Epithelial cell of esophagus (primary cell): ENCODE data around the gene RBFOX1.

ENCODE experiments used
- DNase-seq: peaks from one replicate; pipeline ENCODE4 v3.0.0; 2010; ENCODE audit warnings: low read depth
- H3K4me3 ChIP-seq: 2 replicates; pipeline ENCODE4 v1.5.1; 2011; ENCODE audit warnings: mild to moderate bottlenecking, low read length, control low read depth
- TF ChIP-seq, protein P1 (sequence below): IDR thresholded peaks from 2 replicates; pipeline ENCODE4 v1.5.1; 2011; ENCODE audit warnings: low read depth, mild to moderate bottlenecking, low read length, control low read depth, inconsistent platforms; ENCODE audit not compliant: insufficient read depth; ENCODE audit errors: missing control alignments

RBFOX1 gene

DNA sequence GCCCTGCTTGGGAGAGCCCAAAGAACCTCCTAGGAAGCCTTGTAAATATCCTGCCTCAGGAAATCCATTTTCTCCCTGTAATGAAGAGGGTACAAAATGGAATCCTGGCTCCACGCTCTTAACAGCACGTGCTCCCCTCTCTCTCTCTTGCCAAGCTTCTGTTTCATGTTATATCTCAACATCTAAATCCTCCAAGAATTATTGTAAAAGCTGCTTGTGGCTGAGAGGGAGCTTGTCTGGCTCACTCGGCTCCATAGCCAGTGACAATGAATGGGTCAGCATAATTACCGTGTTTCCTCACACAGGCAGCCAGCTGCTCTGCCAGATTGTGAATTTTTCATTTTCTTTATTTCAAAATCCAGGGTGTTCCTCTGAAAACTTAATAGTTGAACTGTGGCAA lies 317.8 kb downstream of the RBFOX1 start:
- TF ChIP-seq, protein P1, sequence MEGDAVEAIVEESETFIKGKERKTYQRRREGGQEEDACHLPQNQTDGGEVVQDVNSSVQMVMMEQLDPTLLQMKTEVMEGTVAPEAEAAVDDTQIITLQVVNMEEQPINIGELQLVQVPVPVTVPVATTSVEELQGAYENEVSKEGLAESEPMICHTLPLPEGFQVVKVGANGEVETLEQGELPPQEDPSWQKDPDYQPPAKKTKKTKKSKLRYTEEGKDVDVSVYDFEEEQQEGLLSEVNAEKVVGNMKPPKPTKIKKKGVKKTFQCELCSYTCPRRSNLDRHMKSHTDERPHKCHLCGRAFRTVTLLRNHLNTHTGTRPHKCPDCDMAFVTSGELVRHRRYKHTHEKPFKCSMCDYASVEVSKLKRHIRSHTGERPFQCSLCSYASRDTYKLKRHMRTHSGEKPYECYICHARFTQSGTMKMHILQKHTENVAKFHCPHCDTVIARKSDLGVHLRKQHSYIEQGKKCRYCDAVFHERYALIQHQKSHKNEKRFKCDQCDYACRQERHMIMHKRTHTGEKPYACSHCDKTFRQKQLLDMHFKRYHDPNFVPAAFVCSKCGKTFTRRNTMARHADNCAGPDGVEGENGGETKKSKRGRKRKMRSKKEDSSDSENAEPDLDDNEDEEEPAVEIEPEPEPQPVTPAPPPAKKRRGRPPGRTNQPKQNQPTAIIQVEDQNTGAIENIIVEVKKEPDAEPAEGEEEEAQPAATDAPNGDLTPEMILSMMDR, result no peak
- DNase-seq, result no peak
- H3K4me3 ChIP-seq, result no peak overlapping the region

- DNase-seq, result no peak
- H3K4me3 ChIP-seq, result no peak overlapping the region
- TF ChIP-seq, protein P1, result no peak
Measured at GRCh38 chr16:7651803-7652570, 319.3 kb downstream of the RBFOX1 start.

DNA sequence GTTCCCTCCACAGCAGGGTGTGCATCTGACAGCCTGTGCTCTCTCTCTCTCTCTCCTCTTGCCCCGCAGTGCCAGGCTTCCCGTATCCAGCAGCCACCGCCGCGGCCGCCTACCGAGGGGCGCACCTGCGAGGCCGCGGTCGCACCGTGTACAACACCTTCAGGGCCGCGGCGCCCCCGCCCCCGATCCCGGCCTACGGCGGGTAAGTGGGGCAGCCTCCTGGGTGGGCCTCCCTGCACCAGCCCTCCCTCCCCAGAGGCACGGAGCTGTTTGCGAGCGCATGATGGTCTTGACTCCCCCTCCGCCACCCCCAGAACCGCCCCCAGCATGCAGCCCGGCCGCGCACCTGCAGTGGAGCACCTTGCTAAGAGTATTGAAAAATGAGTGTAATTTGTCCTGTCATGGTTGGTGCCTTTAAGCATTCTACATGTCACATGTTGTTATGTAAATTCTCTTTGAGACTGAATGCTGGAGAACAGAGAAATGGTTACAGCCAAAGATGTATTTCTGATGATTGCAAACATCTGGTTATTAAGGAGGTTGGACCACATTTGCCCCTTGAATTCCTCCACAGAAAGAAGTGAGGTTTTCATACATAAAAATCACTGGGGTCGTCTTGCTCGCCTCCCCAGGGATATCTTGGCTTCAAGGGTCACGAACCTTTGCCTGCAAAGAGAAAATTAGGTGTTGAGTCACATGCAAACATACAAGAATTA lies 321.3 kb downstream of the RBFOX1 start:
- no peak for DNase-seq
- H3K4me3 ChIP-seq, result no peak overlapping the region
- TF ChIP-seq, protein P1, result no peak

DNA sequence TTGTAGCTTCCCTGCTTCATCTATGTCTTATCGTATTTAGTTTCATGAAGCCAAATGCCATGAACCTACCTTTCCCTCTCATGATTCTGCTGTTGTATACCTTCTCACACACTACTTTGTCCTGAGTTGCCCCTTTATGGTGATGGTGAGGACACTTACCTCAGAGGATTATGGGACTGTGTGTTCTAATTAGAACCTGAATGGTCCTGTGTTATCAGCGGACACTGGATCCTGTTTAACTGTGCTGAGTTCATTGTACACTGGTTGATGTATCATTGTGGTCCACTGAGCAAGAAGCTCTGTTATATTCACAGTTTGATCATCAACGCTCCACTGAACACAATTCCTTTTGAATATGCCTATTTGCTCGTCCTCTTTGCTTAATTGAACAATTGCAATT lies 343.0 kb downstream of the RBFOX1 start:
- TF ChIP-seq, protein P1, result no peak
- no peak overlapping the region for H3K4me3 ChIP-seq
- DNase-seq, result no peak

GRCh38 chr16:7680296-7680695 lies 347.7 kb downstream of the RBFOX1 start:
- no peak overlapping the region for H3K4me3 ChIP-seq
- TF ChIP-seq, protein P1, result no peak
- DNase-seq, result no peak

DNA sequence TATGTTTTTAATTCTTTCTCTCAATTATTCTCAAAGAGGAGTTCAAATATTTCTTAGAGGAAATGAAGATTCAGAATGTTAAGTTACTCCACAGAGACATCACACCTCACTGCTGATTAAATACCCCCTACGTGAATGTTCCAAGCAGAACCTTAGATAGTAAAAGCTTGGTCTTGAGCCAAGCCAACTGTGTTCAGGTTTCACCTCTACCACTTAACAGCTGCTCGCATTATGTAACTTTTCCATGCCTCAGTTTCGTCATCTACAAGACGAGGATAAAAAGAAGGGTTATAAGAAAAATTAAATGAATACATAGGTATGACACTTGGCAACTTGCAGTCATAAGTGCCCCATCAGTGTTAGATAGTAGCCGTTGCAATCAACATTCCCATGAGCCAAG lies 356.2 kb downstream of the RBFOX1 start:
- TF ChIP-seq, protein P1, result no peak
- H3K4me3 ChIP-seq, result no peak overlapping the region
- DNase-seq, result no peak
